ENCODE measurements around the gene KCNAB2.
"Not testable (repeated sequence)": the region's sequence is repeated elsewhere in the genome, so short reads cannot be mapped to it uniquely, and the experiment has no call there.

The KCNAB2 gene

DNA sequence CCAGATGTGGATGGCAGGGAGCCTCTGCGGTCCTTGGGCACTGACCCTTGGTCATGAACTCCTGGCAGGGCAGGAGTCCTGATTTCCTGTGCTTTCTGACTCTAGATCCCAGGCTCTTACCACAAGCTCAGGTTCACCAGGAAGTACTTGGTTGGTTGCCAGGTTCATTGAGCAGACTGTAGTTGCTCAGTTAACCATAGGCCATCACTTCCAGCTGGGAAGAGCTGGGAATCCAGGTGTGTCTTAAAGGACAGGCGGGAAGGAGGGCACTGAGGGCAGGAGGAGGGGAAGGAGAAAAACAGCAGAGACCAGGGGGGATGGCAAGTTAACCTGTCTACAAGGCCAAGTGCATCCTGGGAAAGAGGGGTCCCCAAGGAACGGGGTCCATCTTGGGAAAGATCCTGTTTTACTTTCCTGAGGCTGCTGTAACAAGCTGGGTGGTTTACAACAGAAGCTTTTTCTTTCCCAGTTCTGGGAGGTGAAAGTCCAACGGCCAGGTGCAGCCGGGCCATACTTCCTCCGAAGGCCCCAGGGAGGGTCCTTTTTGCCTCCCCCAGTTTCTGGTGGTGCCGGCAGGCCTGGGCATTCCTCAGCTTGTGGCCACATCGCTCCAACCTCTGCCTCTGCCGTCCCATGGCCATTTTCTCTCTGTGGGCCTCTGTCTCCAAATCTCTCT is 11.6 kb downstream of the KCNAB2 start:
- no peak for DNase-seq

- DNase-seq, result no peak
Measured at GRCh38 chr1:6059866-6060265, 14.2 kb downstream of the KCNAB2 start.

DNA sequence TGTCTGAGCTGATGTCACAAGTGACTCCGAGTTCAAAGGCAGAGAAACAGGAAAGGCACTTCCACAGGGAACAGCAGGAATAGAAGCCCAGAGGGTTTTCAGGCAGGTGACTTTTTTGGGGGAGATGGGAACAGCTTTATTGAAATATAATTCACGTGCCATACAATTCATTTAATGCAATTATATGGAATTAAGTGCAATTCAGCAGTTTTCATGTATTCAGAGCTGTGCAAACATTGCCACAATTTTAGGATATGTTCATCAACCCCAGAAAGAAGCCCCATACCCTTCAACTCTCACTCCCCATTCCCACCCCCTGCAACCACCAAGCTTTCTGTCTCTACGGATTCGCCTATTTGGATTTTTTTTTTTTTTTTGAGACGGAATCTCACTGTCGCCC is 17.0 kb downstream of the KCNAB2 start:
- DNase-seq, result no peak

DNA sequence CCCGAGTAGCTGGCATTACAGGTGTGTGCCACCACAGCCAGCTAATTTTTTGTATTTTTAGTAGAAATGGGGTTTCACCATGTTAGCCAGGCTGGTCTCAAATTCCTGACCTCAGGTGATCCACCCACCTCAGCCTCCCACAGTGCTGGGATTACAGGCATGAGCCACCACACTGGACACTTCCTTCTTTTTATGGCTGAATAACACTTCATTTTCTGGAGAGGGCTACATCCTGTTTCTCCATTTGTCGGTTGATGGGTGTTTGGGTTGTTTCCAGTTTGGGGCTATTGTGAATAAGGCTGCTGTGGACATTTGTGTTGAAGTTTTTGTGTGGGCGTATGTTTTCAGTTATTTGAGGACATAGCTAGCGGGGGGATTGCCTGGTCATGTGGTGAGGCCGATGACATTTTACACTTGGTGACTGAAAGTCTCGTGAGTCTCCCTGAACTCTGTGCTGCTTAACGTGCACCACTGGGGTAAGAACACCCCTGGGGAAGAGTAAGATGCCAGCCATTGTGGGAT is 17.9 kb downstream of the KCNAB2 start:
- not testable (repeated sequence) for DNase-seq

DNA sequence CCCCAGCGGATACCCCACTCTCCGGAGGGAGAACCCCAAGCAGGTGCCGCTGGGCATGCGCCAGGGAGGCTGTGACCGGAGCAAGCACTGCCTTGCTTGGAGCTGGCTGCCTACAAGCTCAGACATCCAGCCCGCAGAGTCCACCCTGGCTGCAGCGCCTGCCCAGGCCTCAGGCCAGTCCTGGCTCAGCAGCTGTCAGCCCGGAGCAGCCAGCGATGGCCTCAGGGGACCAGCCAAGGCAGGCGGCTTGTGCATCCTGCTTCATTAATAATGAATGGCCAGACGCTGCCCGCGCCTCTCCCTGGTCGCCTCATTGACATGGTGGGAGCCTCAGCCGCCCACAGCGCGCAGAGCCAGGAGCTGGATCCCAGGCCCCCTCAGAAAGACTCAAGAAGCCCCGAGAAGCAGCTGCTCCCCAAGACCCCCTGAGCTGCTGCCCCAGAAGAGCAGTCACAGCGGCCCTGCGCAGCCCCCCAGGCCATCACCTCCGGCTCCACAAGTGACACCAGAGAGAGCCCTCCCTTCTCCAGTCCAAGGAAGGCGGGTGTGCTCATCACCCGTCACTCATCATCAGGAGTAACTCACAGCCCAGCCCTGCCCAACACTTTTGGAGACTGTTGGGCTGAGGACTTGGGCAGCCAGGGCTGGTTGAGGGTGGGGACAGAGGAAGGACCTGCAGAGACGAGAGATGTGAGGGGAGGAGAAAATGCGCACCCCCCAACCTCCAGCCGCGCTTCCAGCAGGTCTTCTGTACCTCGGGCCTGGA is 19.6 kb downstream of the KCNAB2 start:
- DNase-seq, result no peak

DNA sequence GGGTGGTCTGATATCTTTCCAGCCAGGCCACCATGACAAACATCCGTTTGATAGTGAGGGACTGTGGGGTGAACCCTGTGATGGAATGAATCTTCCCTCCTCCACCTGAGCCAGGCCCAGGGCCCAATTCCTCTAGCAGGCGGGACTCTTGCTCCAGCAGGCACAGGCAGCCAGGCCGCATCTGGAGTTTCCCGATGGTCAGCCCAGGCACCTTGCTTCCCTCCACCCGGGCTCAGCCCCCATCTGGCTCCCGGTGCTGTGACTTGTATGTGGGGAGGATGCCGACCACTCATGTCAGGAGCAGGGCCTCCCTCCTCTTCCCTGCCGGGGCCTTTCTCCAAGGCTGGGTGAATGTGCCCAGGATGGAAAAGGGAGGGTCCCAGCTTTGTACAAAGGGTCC is 21.0 kb downstream of the KCNAB2 start:
- no peak for DNase-seq

- no peak for DNase-seq
Measured at GRCh38 chr1:6068073-6068472, 22.4 kb downstream of the KCNAB2 start.

- no peak for DNase-seq
Measured at GRCh38 chr1:6068932-6069331, 23.2 kb downstream of the KCNAB2 start.

DNA sequence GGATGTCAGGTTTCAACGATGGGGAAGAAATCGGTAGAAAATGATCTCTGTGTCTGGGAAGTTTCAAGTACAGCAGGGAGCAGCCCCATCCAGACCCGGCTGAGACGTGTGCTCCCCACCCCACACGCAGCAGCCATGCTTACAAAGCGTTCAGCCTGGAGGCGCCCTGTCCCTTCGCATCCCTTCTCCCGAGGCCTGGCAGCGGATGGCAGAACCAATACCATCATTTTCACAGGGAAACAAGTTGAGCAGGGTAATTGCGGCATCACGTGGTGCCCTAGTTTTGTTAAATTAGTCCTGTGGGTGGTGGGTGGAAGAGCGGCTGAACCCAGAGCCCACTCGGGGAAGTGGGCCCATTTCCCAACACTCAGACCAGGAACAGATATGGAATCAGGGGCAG is 23.9 kb downstream of the KCNAB2 start:
- no peak for DNase-seq

GRCh38 chr1:6070450-6070974 is 24.8 kb downstream of the KCNAB2 start:
- no peak for DNase-seq

DNA sequence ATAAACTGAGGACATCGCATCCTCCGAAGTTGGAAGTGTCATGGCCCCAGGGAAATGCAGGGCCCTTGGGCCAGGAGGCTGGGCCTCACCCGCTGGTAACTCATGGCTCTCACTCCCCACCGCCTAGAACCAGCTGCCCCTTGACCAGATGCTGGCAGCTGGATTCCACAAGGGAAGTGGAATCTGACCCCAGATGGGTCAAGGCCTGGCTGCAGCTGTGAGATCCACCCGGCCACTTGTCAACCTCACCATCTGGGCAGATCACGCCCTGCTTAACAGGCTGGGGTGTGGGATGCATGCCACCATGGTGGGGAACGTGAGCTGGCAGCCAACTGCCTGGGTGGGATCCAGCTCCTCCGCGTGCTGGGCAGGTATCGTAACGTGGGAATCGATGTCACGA is 25.5 kb downstream of the KCNAB2 start:
- no peak for DNase-seq

DNA sequence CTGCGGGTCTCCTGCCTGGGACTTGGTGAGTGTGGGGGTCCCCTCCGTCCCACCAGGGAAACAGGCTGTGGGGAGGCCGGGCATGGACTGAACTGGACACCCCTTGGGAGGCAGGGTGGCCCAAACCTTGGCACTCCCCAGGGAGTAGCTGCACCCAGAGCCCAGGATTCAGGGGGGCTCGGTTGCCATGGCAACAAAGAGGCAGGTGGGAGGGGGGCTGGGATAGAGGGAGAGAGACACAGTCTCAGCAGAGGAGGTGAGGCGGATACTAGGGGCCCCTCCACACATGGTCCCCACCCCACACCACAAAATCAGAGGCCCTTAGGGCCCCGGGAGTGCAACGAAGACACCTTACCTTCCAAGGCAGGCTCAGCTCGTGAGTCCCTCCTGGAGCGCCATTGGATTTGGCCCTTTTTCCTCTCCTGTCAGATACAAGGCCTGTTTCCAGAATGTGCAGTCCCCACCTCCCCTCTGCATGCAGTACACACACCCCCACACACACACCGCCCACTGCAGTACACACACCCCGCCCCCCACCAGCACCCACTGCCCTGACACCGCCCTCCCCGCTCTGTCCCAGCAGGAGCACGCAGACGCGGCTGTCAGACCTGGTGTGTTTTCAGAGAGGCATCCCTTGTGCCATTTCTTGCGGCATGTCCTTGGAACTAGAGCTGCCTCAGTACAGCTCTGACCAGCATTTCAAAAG is 27.2 kb downstream of the KCNAB2 start:
- no peak for DNase-seq

- no peak for DNase-seq
Measured at GRCh38 chr1:6073480-6074053, 27.9 kb downstream of the KCNAB2 start.

- no peak for DNase-seq
Measured at GRCh38 chr1:6074192-6074901, 28.7 kb downstream of the KCNAB2 start.

DNA sequence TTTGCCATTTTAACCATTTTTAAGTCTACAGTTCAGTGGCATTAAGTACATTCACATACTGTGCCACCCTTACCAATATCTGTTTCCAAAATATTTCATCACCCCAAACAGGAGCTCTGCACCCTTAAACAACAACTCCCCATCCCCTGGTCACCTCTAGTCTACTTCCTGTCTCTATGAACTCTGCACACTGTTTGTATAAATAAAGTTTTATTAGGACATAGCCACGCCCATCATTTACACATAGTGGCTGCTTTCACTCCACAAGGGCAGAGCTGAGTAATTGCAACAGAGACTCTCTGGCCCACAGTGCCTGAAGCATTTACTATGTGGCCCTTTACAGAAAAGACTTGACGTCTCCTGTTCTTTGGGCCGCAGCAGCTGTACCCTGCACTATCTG is 30.1 kb downstream of the KCNAB2 start:
- no peak for DNase-seq

- not testable (repeated sequence) for DNase-seq
Measured at GRCh38 chr1:6077061-6077460, 31.4 kb downstream of the KCNAB2 start.

- no peak for DNase-seq
Measured at GRCh38 chr1:6077506-6077905, 31.8 kb downstream of the KCNAB2 start.

DNA sequence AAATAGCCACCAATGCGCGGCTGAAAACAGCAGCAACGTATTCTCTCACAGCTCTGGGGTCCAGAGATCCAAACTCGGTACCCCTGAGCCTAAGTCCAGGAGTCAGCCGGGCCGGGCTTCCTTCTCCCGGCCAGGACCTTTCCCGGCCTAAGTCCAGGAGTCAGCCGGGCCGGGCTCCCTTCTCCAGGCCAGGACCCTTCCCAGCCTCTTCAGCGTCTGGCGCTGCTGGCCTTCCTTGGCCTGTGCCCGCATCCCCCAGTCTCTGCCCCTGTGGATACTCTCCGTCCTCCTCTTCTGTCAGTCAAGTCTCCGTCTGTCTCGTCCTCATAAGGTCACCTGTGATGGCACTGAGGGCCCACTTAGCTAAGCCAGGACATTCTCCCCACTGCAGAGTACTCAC is 32.2 kb downstream of the KCNAB2 start:
- no peak for DNase-seq

DNA sequence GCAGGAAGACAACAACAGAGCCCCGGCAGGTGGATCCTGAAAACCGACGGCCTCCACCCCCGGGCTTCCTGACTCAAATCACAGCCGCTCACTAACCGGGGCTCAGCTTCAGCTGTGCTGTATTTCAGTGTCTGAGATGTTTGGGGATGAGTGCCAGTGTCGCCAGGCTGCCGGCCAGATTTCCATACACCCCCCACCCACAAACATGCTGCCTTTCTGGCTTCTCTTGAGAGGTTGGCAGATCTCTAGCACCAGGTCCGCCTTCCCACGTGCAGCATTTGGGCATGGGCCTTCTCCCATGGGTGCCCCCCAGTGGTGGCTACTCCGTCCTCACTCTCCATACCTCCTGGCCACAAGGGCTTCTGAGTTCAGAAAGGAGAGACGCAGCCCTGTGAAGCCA is 34.8 kb downstream of the KCNAB2 start:
- no peak for DNase-seq

DNA sequence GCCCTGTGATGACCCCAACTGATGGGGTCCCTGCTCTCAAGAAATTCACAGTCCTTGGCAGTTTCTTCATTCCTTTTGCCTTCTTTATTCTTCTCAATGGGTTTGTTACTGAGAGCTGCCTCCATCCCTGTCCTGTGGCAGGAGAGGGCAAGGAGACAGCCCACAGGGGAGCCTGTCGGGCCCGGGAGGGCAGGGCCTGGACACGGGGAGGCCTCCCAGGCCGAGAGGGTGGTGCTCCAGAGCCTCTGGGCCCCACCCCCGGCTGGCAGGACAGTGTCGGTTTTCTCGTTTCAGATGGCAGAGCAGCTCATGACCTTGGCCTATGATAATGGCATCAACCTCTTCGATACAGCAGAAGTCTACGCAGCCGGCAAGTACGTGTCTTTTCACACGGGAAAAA is 36.2 kb downstream of the KCNAB2 start:
- no peak for DNase-seq

DNA sequence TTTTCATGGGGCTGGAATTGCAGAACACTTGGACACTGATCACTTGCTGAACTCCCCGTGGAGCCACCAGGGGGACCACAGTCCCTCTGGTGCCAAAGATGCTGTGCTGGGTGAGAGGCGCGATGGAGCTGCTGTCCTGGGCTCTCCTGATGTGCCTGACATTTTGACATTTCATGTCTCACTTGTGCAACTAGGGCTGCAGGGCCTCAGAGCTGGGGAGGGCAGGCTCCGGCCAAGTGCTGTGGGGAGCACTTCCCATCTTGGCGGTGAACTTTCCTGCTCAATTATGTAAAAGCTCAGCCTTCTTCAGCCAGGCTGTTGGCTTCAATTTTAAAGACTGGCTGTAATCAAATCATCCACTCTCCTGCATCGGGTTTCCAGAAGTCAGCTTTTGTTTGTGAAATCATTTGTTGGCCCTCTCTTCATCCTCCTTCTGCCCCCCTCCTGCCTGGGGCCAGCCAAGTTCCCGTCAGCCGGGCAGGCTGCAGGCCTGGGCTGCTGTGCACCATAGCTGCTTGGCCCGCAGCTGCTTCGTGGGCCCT is 36.8 kb downstream of the KCNAB2 start:
- DNase-seq, result no peak

GRCh38 chr1:6083385-6083784 is 37.7 kb downstream of the KCNAB2 start:
- no peak for DNase-seq

All from T-helper 1 cell (primary cell).